AG09319 (cell line): Measurements from ENCODE around the gene RALGAPB.
"Not testable (repeated sequence)": the region's sequence is repeated elsewhere in the genome, so short reads cannot be mapped to it uniquely, and the experiment has no call there.

Experiments used
- DNase-seq: peaks from one replicate; pipeline ENCODE4 v3.0.0-alpha.2; 2010; ENCODE audit warnings: low read depth; ENCODE audit errors: extremely low read depth
- CTCF ChIP-seq: IDR thresholded peaks from 2 replicates; pipeline ENCODE4 v1.5.1; 2011; ENCODE audit warnings: low read depth, mild to moderate bottlenecking, inconsistent platforms, low read length, moderate library complexity

Gene RALGAPB

GRCh38 chr20:38499366-38499765 lies 26.7 kb downstream of the RALGAPB start:
- no peak for DNase-seq
- TF ChIP-seq CTCF: no peak

- TF ChIP-seq CTCF: no peak
- DNase-seq: no peak
Measured at GRCh38 chr20:38501858-38502436, 29.3 kb downstream of the RALGAPB start.

GRCh38 chr20:38504368-38505090 lies 31.9 kb downstream of the RALGAPB start:
- no peak for TF ChIP-seq CTCF
- DNase-seq: no peak

- DNase-seq: no peak
- no peak for TF ChIP-seq CTCF
Measured at GRCh38 chr20:38505091-38505455, 32.4 kb downstream of the RALGAPB start.

- DNase-seq: not testable (repeated sequence)
Measured at GRCh38 chr20:38511726-38512125, 39.1 kb downstream of the RALGAPB start.

GRCh38 chr20:38514185-38514584 lies 41.5 kb downstream of the RALGAPB start:
- no peak for TF ChIP-seq CTCF
- no peak for DNase-seq

GRCh38 chr20:38514947-38515346 lies 42.3 kb downstream of the RALGAPB start:
- no peak for DNase-seq
- no peak for TF ChIP-seq CTCF

GRCh38 chr20:38515631-38516030 lies 43.0 kb downstream of the RALGAPB start:
- no peak for DNase-seq
- no peak for TF ChIP-seq CTCF
